HG02884 (cell line): ENCODE data around the gene THAP3.

Source experiments
- ATAC-seq: cut with Tn5 transposase; IDR thresholded peaks from one replicate; pipeline ENCODE4 v1.9.1; 2021; ENCODE audit warnings: mild to moderate bottlenecking, moderate library complexity; ENCODE audit not compliant: unreplicated experiment

Gene THAP3

GRCh38 chr1:6603915-6604558 lies 20.6 kb upstream of the THAP3 start:
- ATAC-seq = no peak

- peak; percentile 18 for ATAC-seq
Observed at GRCh38 chr1:6612641-6613360, 11.9 kb upstream of the THAP3 start.

GRCh38 chr1:6613361-6614018 lies 11.2 kb upstream of the THAP3 start, which contains the start of gene PHF13:
PHF13 (plus strand) TSS chr1:6613731; CDS start chr1:6614067, 336 bp downstream.
- peak; percentile 87 for ATAC-seq

GRCh38 chr1:6614019-6614928 lies 10.4 kb upstream of the THAP3 start:
- ATAC-seq = no peak

GRCh38 chr1:6614929-6615785 lies 9.5 kb upstream of the THAP3 start:
- ATAC-seq = no peak

- ATAC-seq = no peak
Observed at GRCh38 chr1:6619045-6619444, 5.6 kb upstream of the THAP3 start.

- ATAC-seq = no peak
Observed at GRCh38 chr1:6621429-6622391, 3.0 kb upstream of the THAP3 start.

GRCh38 chr1:6622396-6623152 lies 2.1 kb upstream of the THAP3 start:
- ATAC-seq = no peak

- no peak for ATAC-seq
Observed at GRCh38 chr1:6623269-6623965, 1.3 kb upstream of the THAP3 start.

- no peak for ATAC-seq
Observed at GRCh38 chr1:6625584-6626149, 999 bp downstream of the THAP3 start.

GRCh38 chr1:6627031-6627430 lies 2.4 kb downstream of the THAP3 start:
- ATAC-seq = no peak

- no peak for ATAC-seq
Observed at GRCh38 chr1:6627841-6628545, 3.3 kb downstream of the THAP3 start.

- ATAC-seq = no peak
Observed at GRCh38 chr1:6628971-6629479, 4.4 kb downstream of the THAP3 start.

- no peak for ATAC-seq
Observed at GRCh38 chr1:6630027-6630426, 5.4 kb downstream of the THAP3 start.

GRCh38 chr1:6631058-6631457 lies 6.4 kb downstream of the THAP3 start:
- ATAC-seq = no peak
